KMS-11 (cell line): ENCODE data around the gene FRY.
A peak's percentile ranks its signal among the peaks of the same experiment; 100 is the strongest.

Source experiments
- H2AFZ ChIP-seq: fragments of 200-600 bp; sonication (generic); 2 replicates; pipeline ENCODE4 v1.6.1; 2016; ENCODE audit warnings: antibody characterized with exemption, mixed run types, low read depth
- H3K27ac ChIP-seq: fragments of 200-600 bp; sonication (generic); 2 replicates; pipeline ENCODE4 v1.6.1; 2016; ENCODE audit warnings: mild to moderate bottlenecking, mixed run types
- H3K27me3 ChIP-seq: fragments of 200-600 bp; sonication (generic); 2 replicates; pipeline ENCODE4 v1.6.1; 2017; ENCODE audit warnings: mild to moderate bottlenecking, low read depth, mixed run types, moderate library complexity; ENCODE audit not compliant: insufficient read depth
- H3K36me3 ChIP-seq: fragments of 200-600 bp; sonication (generic); 2 replicates; pipeline ENCODE4 v1.6.1; 2017; ENCODE audit warnings: mild to moderate bottlenecking, mixed run types; ENCODE audit not compliant: insufficient read depth
- H3K4me1 ChIP-seq: fragments of 200-600 bp; sonication (generic); 2 replicates; pipeline ENCODE4 v1.6.1; 2016; ENCODE audit warnings: mild to moderate bottlenecking, low read depth, mixed run types; ENCODE audit not compliant: poor library complexity, severe bottlenecking
- H3K4me2 ChIP-seq: fragments of 200-600 bp; sonication (generic); 2 replicates; pipeline ENCODE4 v1.7.0; 2016; ENCODE audit warnings: mild to moderate bottlenecking, mixed run types
- H3K4me3 ChIP-seq: fragments of 200-600 bp; sonication (generic); IDR thresholded peaks from 2 replicates; pipeline ENCODE4 v1.6.1; 2017; ENCODE audit warnings: low read depth, low read length, mixed read lengths; ENCODE audit not compliant: insufficient read depth
- H3K79me2 ChIP-seq: fragments of 200-600 bp; sonication (generic); 2 replicates; pipeline ENCODE4 v1.6.1; 2016; ENCODE audit warnings: low read depth, mixed run types; ENCODE audit not compliant: insufficient read depth
- H3K9ac ChIP-seq: fragments of 200-600 bp; sonication (generic); 2 replicates; pipeline ENCODE4 v1.6.1; 2016; ENCODE audit warnings: mild to moderate bottlenecking, mixed run types
- H4K20me1 ChIP-seq: fragments of 200-600 bp; sonication (generic); 2 replicates; pipeline ENCODE4 v1.6.1; 2016; ENCODE audit warnings: mild to moderate bottlenecking, mixed run types; ENCODE audit not compliant: insufficient read depth
- TF ChIP-seq, protein P1 (sequence below): fragments of 200-600 bp; sonication (generic); conservative IDR thresholded peaks from 2 replicates; pipeline ENCODE4 v1.6.1; 2017; ENCODE audit warnings: low read depth, mild to moderate bottlenecking, antibody characterized with exemption, low read length, moderate library complexity, mixed read lengths

FRY gene

DNA sequence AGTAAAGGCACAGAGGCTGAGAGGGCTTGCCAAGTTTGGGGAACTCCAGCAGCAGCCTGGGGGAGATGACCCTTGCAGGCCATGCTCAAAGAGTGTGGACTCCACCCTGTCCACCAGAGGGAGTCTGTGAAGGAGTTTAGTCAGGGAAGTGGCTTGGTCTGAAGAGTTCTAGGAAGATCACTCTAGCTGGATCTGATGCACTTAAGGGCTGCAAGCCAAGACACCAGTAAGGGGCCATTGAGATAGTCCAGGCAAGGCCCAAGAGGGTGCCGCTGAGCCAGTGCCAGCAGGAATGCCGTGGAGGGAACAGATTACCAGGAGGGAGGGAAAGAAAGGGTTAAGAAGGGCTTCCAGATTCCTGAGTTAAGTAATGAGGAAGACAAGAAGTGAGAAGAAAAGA lies 214.9 kb downstream of the FRY start:
- no peaks in the 10 kb centered on the region for H3K27me3 ChIP-seq
- H3K4me1 ChIP-seq, result peaks cover 18% of the 10 kb centered on the region
- H2AFZ ChIP-seq, result no peak overlapping the region
- no peaks in the 10 kb centered on the region for H4K20me1 ChIP-seq
- H3K36me3 ChIP-seq, result no peaks in the 10 kb centered on the region
- TF ChIP-seq, protein P1, sequence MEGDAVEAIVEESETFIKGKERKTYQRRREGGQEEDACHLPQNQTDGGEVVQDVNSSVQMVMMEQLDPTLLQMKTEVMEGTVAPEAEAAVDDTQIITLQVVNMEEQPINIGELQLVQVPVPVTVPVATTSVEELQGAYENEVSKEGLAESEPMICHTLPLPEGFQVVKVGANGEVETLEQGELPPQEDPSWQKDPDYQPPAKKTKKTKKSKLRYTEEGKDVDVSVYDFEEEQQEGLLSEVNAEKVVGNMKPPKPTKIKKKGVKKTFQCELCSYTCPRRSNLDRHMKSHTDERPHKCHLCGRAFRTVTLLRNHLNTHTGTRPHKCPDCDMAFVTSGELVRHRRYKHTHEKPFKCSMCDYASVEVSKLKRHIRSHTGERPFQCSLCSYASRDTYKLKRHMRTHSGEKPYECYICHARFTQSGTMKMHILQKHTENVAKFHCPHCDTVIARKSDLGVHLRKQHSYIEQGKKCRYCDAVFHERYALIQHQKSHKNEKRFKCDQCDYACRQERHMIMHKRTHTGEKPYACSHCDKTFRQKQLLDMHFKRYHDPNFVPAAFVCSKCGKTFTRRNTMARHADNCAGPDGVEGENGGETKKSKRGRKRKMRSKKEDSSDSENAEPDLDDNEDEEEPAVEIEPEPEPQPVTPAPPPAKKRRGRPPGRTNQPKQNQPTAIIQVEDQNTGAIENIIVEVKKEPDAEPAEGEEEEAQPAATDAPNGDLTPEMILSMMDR, result peak; percentile 59; the same call in 1 of the 2 replicates
- H3K79me2 ChIP-seq, result no peaks in the 10 kb centered on the region
- H3K9ac ChIP-seq, result no peak overlapping the region
- no peak overlapping the region for H3K4me3 ChIP-seq
- H3K4me2 ChIP-seq, result no peak overlapping the region
- H3K27ac ChIP-seq, result no peak overlapping the region

DNA sequence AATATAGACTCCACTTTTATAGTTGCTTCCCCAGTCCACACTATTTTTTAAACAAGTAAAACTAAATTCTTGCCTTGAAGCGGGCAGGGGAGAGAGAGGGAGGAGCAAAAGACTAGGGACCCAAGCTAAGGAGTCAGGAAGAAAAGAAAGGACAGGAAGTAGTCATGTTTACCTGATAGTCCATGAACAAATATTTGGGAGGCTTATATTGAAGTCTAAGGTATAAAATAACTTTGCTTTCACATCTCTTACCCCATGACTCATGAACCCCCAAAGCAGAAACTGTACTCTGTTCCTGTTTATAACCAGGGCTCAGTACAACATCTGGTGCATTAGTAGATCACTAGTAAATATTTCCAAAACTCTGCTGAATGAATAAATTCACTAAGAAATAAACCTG lies 216.3 kb downstream of the FRY start:
- Histone ChIP-seq H3K79me2 (no peaks in the 10 kb centered on the region), H3K27me3 (no peaks in the 10 kb centered on the region), H3K4me3 (no peak overlapping the region), H2AFZ (no peak overlapping the region), H3K4me2 (no peak overlapping the region), H4K20me1 (no peaks in the 10 kb centered on the region), H3K4me1 (peaks cover 18% of the 10 kb centered on the region), H3K9ac (no peak overlapping the region), H3K36me3 (no peaks in the 10 kb centered on the region), H3K27ac (no peak overlapping the region)
- TF ChIP-seq, protein P1, result no peak

DNA sequence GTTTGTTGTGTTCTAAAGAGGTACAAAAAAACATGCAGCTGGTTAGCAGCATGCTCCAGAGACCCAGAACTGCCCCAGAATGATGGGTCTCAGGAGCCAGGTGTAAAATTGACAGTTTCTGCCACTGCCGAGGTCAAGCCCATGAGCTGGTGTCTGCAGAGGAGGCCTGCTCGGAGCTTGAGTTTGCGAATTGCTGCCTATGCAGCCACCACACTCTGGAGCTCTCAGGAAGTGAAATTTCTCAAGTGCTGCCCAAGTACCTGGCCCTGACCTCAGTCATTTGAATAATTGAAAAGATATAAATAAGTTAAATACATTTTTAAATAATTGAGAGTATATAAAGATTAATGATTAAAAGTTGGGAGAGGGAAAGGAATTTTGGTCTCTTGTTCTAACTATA lies 217.2 kb downstream of the FRY start:
- no peaks in the 10 kb centered on the region for H4K20me1 ChIP-seq
- no peak overlapping the region for H3K27ac ChIP-seq
- H3K4me2 ChIP-seq, result 0 out of 2 replicates have a peak overlapping the region, but pooled peaks have one; percentile 17
- peaks cover 18% of the 10 kb centered on the region for H3K4me1 ChIP-seq
- H3K27me3 ChIP-seq, result no peaks in the 10 kb centered on the region
- H3K9ac ChIP-seq, result no peak overlapping the region
- H2AFZ ChIP-seq, result no peak overlapping the region
- no peak overlapping the region for H3K4me3 ChIP-seq
- H3K36me3 ChIP-seq, result no peaks in the 10 kb centered on the region
- H3K79me2 ChIP-seq, result no peaks in the 10 kb centered on the region
- TF ChIP-seq, protein P1, result no peak

DNA sequence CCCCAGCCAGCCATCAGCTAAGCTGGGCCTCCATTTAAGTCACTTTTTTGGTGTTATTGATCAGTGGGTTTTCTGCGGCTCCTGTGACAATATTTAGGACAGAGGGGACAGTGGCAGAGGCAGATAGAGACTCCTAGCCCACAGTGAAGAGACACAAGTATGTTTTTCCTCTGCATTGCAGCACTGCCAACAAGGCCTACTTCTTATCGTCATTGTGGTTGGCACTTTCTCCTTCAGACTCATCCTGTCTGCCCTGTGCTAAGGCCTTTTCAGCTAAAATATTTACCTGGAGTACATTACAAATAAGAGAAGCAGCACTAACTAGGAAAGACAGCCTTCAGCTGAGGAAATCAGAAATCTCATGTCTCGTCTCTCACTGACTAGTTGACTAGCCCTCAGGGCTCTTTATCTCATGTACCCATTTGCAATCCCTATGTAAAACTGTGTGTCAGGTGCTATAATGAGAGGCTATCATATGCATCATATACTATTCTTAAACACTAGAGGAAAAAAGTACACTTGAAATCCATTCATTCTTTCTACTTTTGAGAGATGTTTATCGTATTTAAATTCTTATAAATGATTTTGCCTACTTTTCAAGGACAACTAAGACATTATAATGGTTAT lies 221.4 kb downstream of the FRY start:
- TF ChIP-seq, protein P1, result no peak
- Histone ChIP-seq H3K27ac (no peak overlapping the region), H3K4me1 (peaks cover 13% of the 10 kb centered on the region), H3K36me3 (no peaks in the 10 kb centered on the region), H2AFZ (no peak overlapping the region), H3K4me2 (no peak overlapping the region), H3K27me3 (no peaks in the 10 kb centered on the region), H3K4me3 (no peak overlapping the region), H4K20me1 (no peaks in the 10 kb centered on the region), H3K9ac (no peak overlapping the region), H3K79me2 (no peaks in the 10 kb centered on the region)
